HCT116 (cell line): Measurements from ENCODE around the gene CHMP4B. TPM values are rescaled to one million over a fixed set of nuclear protein-coding genes. Genes with fewer than 3 reads are reported as not detected.

Experiments
- ATAC-seq: fragments of 200-7000 bp; cut with Tn5 transposase; 2 replicates; pipeline ENCODE4 v1.9.1; 2020; ENCODE audit warnings: mild to moderate bottlenecking, moderate library complexity
- BruUV-seq: library from RNA; stranded (reverse); fragments of 400-500 nt; replicated peaks from 2 replicates; lab custom pipeline; 2021; lab: Mats Ljungman, UMichigan
- CTCF ChIA-PET: fragments of 300-600 bp; sonication (Branson Sonifier 250); formaldehyde crosslinking; loops from one replicate; lab custom pipeline; 2021; ENCODE audit warnings: antibody characterized with exemption; lab: Charles Lee
- POLR2A ChIA-PET: fragments of 300-600, 350-600 bp; sonication (Branson Sonifier 250); formaldehyde crosslinking; loops from one replicate; lab custom pipeline; 2021; ENCODE audit warnings: antibody characterized with exemption; lab: Charles Lee
- RAD21 ChIA-PET, 2 experiments: fragments of 300-600 bp; sonication (Branson Sonifier 250); formaldehyde crosslinking; loops; one replicate each; lab custom pipeline; 2023; ENCODE audit warnings: low total read pairs in 2 of 2; ENCODE audit not compliant: uncharacterized antibody in 2 of 2, unreplicated experiment in 2 of 2, low non-redundant PET in 1 of 2; lab: Charles Lee
- DNase-seq: peaks from one replicate; pipeline ENCODE4 v3.0.0-alpha.2; 2010; ENCODE audit warnings: low read depth, low spot score
- H2AFZ ChIP-seq: fragments of 200-600 bp; shearing (Covaris generic), sonication (generic); 2 replicates; pipeline ENCODE4 v1.6.1; 2017; ENCODE audit warnings: low read depth, mixed run types, mixed read lengths, antibody characterized with exemption, low read length; ENCODE audit not compliant: poor library complexity, severe bottlenecking
- H3K27ac ChIP-seq: 2 replicates; pipeline ENCODE4 v1.5.1; 2012; ENCODE audit warnings: low read depth, low read length
- H3K27me3 ChIP-seq: fragments of 200-600 bp; sonication (generic); 2 replicates; pipeline ENCODE4 v1.6.1; 2016; ENCODE audit warnings: mixed run types, low read length, mixed read lengths; ENCODE audit not compliant: insufficient read depth
- H3K36me3 ChIP-seq, 2 experiments: fragments of 200-500 bp in 1 of 2; fragments of 200-600 bp in 1 of 2; sonication (Bioruptor generic) in 1 of 2; sonication (generic) in 1 of 2; 2 replicates each; pipeline versions ENCODE4 v1.5.1 to v1.6.1; 2014 to 2016; ENCODE audit warnings: low read length in 2 of 2, inconsistent platforms in 1 of 2, mixed read lengths in 1 of 2, mixed run types in 1 of 2; ENCODE audit not compliant: insufficient read depth in 2 of 2, control insufficient read depth in 1 of 2
- H3K4me1 ChIP-seq, 2 experiments: fragments of 200-600 bp in 1 of 2; sonication (generic) in 1 of 2; 2 replicates each; pipeline versions ENCODE4 v1.5.1 to v1.6.1; 2012 to 2017; ENCODE audit warnings: low read length in 2 of 2, inconsistent platforms in 1 of 2, mild to moderate bottlenecking in 1 of 2, mixed read lengths in 1 of 2, mixed run types in 1 of 2, moderate library complexity in 1 of 2; ENCODE audit not compliant: insufficient read depth in 2 of 2, control insufficient read depth in 1 of 2
- H3K4me2 ChIP-seq: fragments of 200-600 bp; sonication (generic); 2 replicates; pipeline ENCODE4 v1.6.1; 2017; ENCODE audit warnings: mixed run types, low read length, mixed read lengths
- H3K4me3 ChIP-seq, 2 experiments: fragments of 200-600 bp in 1 of 2; sonication (generic) in 1 of 2; replicated peaks in 1 of 2; 2 replicates each; pipeline ENCODE4 v1.5.1; 2011 to 2016; ENCODE audit warnings: low read length in 2 of 2, control low read depth in 1 of 2, low read depth in 1 of 2, mild to moderate bottlenecking in 1 of 2, mixed read lengths in 1 of 2, mixed run types in 1 of 2
- H3K79me2 ChIP-seq: fragments of 200-600 bp; sonication (generic); 2 replicates; pipeline ENCODE4 v1.6.1; 2017; ENCODE audit warnings: mild to moderate bottlenecking, mixed run types, low read length, moderate library complexity, mixed read lengths; ENCODE audit not compliant: insufficient read depth
- H3K9ac ChIP-seq: fragments of 200-600 bp; sonication (generic); 2 replicates; pipeline ENCODE4 v1.6.1; 2016; ENCODE audit warnings: low read length, mixed read lengths
- H3K9me2 ChIP-seq: fragments of 200-600 bp; sonication (generic), shearing (Covaris generic); 2 replicates; pipeline ENCODE4 v1.6.1; 2017; ENCODE audit warnings: mixed run types, mild to moderate bottlenecking, moderate library complexity; ENCODE audit not compliant: insufficient read depth
- H3K9me3 ChIP-seq, 2 experiments: fragments of 200-500 bp in 1 of 2; fragments of 200-600 bp in 1 of 2; sonication (Bioruptor generic) in 1 of 2; sonication (generic) in 1 of 2; 2 replicates each; pipeline ENCODE4 v1.6.1; 2014 to 2017; ENCODE audit warnings: low read length in 2 of 2, mixed read lengths in 2 of 2, inconsistent platforms in 1 of 2, low read depth in 1 of 2, mild to moderate bottlenecking in 1 of 2, mixed run types in 1 of 2, moderate library complexity in 1 of 2; ENCODE audit not compliant: control insufficient read depth in 1 of 2, insufficient read depth in 1 of 2
- H4K20me1 ChIP-seq: fragments of 200-600 bp; sonication (generic), shearing (Covaris generic); 2 replicates; pipeline ENCODE4 v1.6.1; 2017; ENCODE audit warnings: mixed run types, mild to moderate bottlenecking, moderate library complexity; ENCODE audit not compliant: insufficient read depth
- CEBPB ChIP-seq: IDR thresholded peaks from 2 replicates; pipeline ENCODE4 v1.6.1; 2012; ENCODE audit warnings: low read depth
- EGR1 ChIP-seq: IDR thresholded peaks from 2 replicates; pipeline ENCODE4 v1.6.1; 2012; ENCODE audit warnings: low read depth
- POLR2AphosphoS5 ChIP-seq: IDR thresholded peaks from 2 replicates; pipeline ENCODE4 v1.6.1; 2011; ENCODE audit warnings: mild to moderate bottlenecking, low read depth, low read length, moderate library complexity
- RAD21 ChIP-seq: IDR thresholded peaks from 2 replicates; pipeline ENCODE4 v1.6.1; 2012; ENCODE audit warnings: low read depth, mild to moderate bottlenecking
- SIN3A ChIP-seq: IDR thresholded peaks from 2 replicates; pipeline ENCODE4 v1.6.1; 2012; ENCODE audit warnings: low read depth
- SP1 ChIP-seq: IDR thresholded peaks from 2 replicates; pipeline ENCODE4 v1.6.1; 2012; ENCODE audit warnings: low read depth
- ZFX ChIP-seq: fragments of 450-650 bp; IDR thresholded peaks from 2 replicates; pipeline ENCODE4 v1.6.1; 2017
- intact Hi-C: fragments of 100-400 bp; cut with micrococcal nuclease; formaldehyde crosslinking; loops from 2 replicates; pipeline ENCODE4 v1.10.0; 2022
- total RNA-seq: library from RNA; stranded (reverse); gene quantifications from one replicate; pipeline ENCODE4 v1.2.1, GENCODE V29; 2021; ENCODE audit not compliant: unreplicated experiment
- TF ChIP-seq, protein P1 (sequence below): IDR thresholded peaks from 2 replicates; pipeline ENCODE4 v1.6.1; 2012; ENCODE audit warnings: low read depth
- TF ChIP-seq, protein P2 (sequence below): IDR thresholded peaks from 2 replicates; pipeline ENCODE4 v1.6.1; 2011; ENCODE audit warnings: mild to moderate bottlenecking, low read length, moderate library complexity; ENCODE audit not compliant: insufficient replicate concordance; ENCODE audit errors: extremely low read depth

CHMP4B gene
- total RNA-seq, 1 experiment from 2014 or later = 56.9 TPM

DNA sequence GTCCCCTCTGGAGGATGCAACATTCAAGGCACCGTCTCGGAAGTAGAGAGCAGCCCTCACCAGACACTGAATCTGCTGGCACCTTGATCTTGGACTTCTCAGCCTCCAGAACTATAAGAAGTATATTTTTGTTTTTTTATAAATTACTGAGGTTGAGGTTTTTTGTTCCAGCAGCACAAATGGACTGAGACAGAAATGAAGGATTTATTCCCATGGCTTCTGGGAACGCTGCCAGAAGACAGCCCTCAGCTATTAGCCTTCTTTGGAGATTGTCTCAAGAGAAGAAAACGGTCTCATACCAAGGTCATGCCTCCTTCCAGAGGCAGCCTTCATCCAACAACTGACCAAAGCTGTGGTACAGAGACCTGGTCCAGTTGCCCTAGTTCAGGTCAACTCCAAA, 85.4 kb downstream of the CHMP4B start:
- CTCF ChIA-PET = interaction anchor here (0.9 to 1.7 kb wide), 3 partner anchors 11 to 232 kb away, joined by 3 to 9 read pairs (median 3); no protein-coding TSS in a partner anchor
- Histone ChIP-seq H3K9ac (no peak overlapping the region), H3K9me3 (no peaks in the 10 kb centered on the region), H3K79me2 (no peaks in the 10 kb centered on the region), H3K4me1 (no peaks in the 10 kb centered on the region), H2AFZ (no peak overlapping the region), H3K27me3 (0 out of 2 replicates have a peak, but pooled peaks cover 10% of the 10 kb centered on the region), H3K27ac (no peak overlapping the region), H3K9me2 (no peaks in the 10 kb centered on the region), H4K20me1 (no peaks in the 10 kb centered on the region), H3K4me3 (no peak overlapping the region), H3K36me3 (no peaks in the 10 kb centered on the region), H3K4me2 (no peak overlapping the region)
- BruUV-seq = no TSS peak
- RAD21 ChIA-PET = no interaction called here
- ATAC-seq (no peak), DNase-seq (no peak)
- intact Hi-C loops = no loop called here
- TF ChIP-seq POLR2AphosphoS5 (no peak), ZFX (no peak), SIN3A (no peak), RAD21 (no peak), CEBPB (no peak), EGR1 (no peak), SP1 (no peak)
- TF ChIP-seq, protein P1, sequence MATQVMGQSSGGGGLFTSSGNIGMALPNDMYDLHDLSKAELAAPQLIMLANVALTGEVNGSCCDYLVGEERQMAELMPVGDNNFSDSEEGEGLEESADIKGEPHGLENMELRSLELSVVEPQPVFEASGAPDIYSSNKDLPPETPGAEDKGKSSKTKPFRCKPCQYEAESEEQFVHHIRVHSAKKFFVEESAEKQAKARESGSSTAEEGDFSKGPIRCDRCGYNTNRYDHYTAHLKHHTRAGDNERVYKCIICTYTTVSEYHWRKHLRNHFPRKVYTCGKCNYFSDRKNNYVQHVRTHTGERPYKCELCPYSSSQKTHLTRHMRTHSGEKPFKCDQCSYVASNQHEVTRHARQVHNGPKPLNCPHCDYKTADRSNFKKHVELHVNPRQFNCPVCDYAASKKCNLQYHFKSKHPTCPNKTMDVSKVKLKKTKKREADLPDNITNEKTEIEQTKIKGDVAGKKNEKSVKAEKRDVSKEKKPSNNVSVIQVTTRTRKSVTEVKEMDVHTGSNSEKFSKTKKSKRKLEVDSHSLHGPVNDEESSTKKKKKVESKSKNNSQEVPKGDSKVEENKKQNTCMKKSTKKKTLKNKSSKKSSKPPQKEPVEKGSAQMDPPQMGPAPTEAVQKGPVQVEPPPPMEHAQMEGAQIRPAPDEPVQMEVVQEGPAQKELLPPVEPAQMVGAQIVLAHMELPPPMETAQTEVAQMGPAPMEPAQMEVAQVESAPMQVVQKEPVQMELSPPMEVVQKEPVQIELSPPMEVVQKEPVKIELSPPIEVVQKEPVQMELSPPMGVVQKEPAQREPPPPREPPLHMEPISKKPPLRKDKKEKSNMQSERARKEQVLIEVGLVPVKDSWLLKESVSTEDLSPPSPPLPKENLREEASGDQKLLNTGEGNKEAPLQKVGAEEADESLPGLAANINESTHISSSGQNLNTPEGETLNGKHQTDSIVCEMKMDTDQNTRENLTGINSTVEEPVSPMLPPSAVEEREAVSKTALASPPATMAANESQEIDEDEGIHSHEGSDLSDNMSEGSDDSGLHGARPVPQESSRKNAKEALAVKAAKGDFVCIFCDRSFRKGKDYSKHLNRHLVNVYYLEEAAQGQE = no peak
- TF ChIP-seq, protein P2, sequence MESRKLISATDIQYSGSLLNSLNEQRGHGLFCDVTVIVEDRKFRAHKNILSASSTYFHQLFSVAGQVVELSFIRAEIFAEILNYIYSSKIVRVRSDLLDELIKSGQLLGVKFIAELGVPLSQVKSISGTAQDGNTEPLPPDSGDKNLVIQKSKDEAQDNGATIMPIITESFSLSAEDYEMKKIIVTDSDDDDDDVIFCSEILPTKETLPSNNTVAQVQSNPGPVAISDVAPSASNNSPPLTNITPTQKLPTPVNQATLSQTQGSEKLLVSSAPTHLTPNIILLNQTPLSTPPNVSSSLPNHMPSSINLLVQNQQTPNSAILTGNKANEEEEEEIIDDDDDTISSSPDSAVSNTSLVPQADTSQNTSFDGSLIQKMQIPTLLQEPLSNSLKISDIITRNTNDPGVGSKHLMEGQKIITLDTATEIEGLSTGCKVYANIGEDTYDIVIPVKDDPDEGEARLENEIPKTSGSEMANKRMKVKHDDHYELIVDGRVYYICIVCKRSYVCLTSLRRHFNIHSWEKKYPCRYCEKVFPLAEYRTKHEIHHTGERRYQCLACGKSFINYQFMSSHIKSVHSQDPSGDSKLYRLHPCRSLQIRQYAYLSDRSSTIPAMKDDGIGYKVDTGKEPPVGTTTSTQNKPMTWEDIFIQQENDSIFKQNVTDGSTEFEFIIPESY = no peak
- POLR2A ChIA-PET = no interaction called here
